ENCODE results near the gene LRCOL1.

DNA sequence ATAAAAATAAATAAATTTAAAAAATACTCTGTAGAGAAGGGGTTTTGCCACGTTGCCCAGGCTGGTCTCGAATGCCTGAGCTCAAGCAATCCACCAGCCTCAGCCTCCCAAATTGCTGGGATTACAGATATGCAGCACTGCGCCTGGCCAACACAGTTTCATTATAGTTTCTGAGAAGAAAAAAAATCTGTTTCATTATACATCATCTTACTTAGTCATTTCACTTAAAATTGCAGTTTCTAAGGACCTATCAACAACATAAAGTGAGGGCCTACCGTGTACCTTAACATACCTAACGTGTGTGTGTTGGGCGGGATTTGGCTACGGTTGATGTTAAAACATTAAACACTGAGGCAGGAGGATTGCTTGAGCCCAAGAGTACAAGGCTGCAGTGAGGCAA is 36.5 kb upstream of the LRCOL1 start:
- TF ChIP-seq NFRKB (IDR thresholded peaks at IDR 0.05) (no peak), SUZ12 (IDR thresholded peaks at IDR 0.05) (no peak), TARDBP (IDR thresholded peaks at IDR 0.05) (no peak), BHLHE40 (IDR thresholded peaks at IDR 0.05; ENCODE audit: borderline replicate concordance) (no peak), SP1 (IDR thresholded peaks at IDR 0.05) (no peak)
